Measurements from ENCODE around the gene TAS2R7.
"Not testable (repeated sequence)": the region's sequence is repeated elsewhere in the genome, so short reads cannot be mapped to it uniquely, and the experiment has no call there.

Gene TAS2R7, protein sequence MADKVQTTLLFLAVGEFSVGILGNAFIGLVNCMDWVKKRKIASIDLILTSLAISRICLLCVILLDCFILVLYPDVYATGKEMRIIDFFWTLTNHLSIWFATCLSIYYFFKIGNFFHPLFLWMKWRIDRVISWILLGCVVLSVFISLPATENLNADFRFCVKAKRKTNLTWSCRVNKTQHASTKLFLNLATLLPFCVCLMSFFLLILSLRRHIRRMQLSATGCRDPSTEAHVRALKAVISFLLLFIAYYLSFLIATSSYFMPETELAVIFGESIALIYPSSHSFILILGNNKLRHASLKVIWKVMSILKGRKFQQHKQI

DNA sequence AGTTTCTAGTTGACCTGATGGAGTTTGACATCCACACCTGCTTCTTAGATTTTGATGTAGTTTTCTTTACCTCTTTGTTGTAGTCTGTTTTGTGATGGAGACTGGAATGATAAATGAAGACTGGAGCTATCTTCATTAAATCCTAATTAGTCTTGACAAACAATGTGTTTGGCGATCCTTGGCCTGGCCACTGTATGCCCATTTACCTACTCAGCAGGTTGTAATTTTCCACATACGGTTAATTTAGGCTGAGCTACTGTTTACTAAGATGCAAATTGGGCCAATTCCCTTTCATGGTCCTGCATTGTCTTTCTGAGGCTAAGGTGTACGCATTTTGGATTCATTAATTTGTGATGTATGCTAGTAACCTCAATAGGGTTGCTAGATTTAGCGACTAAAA, at the start of gene TAS2R7:
TAS2R7 (minus strand) TSS at position 41 of the 400 bp plus-strand sequence. CDS start 57 bp downstream, outside the sequence.
- no peak for DNase-seq

DNA sequence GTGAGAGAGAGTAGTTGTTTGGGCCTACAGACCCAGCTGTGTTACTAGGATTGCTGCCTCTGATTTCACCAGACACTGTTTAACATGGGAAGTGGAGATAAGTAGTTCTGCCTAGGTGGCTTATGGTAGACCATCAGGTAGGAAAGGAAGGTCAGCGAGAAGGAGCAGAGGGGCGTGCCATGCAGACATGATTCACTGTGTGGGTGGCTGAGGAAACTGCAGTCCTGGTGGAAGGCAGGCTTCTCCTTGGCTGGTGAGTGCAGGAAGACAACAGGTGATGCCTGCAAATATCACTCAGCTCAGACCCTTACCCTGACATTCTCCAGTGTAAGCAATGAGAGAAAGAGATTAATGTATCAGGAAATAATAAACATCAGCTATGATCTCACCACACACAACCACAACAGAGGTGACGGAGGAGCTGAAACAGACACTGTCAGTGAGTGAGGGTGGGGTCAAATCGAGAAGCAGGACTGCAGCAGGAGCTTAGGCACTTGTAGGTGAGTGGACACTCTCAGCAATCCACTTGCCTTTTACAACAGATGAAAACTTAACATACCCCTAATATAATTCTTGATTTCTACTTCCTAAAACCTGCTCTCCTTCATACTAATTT, 48.9 kb upstream of the TAS2R7 start:
- DNase-seq = no peak

DNA sequence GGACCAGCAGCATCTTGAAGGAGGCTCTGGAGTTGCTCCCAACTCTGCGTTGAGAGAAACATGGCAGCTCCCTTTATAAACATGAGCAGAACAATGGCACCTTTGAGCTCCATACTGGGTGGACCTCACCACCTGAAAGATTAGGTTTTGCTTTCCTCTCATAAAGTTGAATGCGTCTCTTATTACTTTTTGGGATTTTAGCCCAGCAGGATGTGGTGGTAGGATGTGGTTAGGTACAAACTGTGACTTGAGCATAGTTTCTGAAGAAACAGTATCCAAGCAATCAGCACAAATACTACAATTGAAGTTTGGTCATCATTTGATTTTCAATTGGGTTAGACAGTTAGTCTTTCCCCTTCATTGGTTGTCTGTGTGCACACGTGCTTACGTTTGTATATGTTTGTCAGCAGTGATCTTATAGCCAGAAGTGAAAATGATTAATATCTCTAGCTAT, 47.0 kb upstream of the TAS2R7 start, which contains the start of gene PRR4:
PRR4 (minus strand) TSS at position 51 of the 454 bp plus-strand sequence; CDS start at position 13, 38 bp downstream.
- no peak for DNase-seq

DNA sequence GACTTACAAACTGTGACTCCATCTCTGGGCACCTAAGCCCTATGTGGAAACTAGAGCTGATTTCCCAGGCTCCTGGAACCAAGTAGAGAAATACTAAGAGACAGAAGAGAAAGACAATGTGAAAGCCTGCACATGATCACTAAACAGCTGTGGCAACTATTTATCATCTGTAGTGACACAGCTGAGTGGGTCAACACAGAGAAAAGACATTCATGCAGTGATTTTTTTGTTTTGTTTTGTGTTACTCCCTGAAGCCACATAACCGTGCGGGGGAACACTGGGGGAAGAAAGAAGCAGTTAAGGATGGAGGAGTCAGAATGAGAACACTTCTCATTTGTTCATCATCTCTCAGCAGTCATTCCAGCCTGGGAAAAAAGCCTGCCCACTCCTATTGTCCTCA, 45.3 kb upstream of the TAS2R7 start:
- DNase-seq = no peak

DNA sequence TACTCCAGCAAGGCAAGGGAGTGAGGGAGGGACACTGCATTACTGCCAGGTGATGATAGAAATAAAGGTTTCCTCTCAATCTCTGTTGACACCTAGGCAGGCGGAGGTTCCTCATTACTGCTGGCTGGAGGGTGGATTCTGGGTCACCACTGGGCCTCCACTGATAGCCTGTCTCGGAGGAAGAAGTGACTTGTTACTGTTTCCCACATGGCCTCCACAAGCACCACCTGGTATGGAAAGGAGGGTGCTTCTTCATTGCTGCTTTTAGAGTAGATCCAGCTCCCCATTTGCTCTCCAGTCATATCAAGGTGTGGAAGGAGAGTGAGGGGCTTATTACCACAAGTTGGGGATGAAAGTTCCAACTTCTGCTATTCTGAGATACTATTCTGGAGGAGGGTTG, 40.4 kb upstream of the TAS2R7 start:
- no peak for DNase-seq

DNA sequence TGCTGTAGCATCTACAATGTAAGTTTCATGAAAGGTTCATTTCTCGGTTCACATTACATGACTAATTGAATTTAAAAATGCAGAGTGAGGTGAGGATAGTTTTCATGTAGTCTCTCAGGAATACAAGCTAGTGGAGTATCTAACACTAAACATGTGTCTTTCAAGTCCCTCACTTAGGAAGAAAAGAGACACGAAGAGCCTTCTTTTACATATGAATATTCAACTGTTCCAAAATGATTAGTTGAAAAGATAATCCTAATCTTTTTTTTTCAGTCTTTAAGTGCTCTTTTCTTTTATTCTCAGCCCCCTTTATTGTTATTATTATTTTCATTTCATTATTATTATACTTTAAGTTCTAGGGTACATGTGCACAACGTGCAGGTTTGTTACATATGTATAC, 36.0 kb upstream of the TAS2R7 start:
- no peak for DNase-seq

DNA sequence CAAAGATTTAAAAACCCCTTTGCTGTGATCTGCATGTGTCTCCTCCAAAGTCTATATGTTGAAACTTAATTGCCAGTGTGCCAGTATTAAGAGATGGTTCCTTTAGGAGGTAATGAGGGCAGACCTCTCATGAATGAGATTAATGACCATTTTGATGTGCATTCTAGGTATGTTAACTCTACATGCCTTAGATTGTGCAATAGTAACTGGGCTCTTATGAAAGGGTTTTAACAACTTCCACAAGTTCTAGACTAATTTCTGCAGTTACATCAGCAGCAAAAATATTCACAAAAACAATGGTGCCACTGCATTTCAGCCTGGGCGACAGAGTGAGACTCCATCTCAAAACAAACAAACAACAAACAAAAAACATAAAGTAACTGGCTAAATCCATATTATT, 27.6 kb upstream of the TAS2R7 start:
- DNase-seq = no peak

DNA sequence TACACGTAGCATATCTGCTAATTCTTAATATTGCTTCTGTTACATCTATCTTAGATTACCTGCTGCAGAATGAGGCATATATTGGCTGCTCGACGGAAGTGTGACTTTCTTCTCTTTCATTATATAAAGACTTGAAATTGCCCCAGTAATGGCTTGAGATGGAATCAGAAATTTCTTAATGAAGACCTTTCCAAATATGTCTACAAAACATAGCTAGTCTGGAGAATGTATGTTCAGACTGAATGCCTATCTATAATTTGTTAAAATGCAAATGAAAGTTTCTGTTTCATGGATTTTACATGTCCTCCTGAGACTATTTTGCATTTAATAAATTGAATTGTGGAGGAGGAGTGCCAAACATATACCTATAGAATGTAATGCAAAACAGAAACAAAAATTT, 23.8 kb upstream of the TAS2R7 start, which contains the start of gene TAS2R10:
TAS2R10 (minus strand) TSS at position 101 of the 400 bp plus-strand sequence; CDS start at position 12, 89 bp downstream.
- DNase-seq = no peak

DNA sequence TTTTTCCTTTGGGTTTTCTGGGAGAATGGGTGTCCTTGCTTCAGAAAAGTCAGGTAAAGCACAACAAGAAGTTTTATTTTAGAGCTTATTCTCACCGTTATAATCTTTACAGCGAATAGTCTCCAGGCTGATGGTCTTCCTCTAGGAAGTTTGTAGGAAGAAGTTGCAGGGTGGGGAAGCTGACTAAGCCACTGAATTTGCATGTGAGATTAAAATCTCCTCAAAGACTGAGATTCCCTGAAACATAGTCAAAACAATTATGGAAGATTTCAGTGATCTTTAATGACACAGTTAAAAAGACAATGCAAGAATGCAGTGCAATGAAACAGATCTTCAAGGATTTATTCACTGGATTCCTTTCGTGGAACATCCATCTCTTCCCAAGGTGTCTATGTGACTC, 22.5 kb upstream of the TAS2R7 start:
- DNase-seq = no peak

DNA sequence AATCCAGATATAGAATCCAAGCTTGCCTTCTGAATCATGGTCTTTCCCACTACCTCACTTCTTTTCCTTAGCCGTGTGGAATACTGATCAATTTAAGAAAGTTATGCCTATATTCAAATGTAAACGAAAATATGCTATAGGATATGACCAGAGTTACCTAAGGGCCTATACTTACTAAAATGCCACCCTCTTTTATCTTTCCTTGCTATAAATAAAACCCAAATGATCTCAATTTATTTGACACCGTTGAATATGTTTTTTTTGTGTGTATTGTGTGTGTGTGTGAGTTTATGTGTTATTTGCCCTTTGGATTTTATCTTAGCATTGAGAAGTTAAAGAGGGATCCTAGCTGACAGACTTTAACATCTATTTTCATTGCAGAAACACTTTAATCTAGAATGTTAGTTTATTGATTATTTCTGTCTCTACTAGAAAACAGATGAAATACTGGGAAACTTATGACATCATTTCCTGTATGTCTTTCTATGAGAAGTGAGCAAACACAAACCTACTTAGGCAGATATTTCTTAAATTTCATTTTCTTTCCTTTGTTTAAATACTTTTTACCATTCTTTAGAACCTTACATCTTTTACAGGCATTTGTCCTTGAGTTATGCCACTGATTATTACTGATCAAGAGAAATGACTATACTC, 9.6 kb upstream of the TAS2R7 start:
- DNase-seq = no peak

DNA sequence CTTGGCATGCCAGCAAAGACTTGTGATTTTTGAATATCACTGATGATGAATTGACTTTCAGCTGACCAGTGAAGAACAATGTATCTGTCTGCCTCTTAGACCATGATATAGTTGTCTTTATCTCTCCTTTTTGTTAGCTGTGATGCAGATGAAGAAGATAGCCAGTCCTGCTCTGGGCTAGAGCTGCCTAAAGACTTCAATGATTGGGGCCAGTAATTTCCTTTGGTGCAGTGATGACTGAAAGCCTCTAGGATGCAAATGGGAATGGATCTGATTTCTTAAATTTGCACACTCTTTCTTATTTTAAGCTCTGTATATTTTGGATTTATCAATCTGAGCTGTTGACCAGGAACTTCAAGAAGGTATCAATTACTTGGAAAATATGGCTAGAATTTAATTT, 7.6 kb upstream of the TAS2R7 start, which contains the start of gene TAS2R9:
TAS2R9 (minus strand) TSS at position 101 of the 400 bp plus-strand sequence; CDS start at position 8, 93 bp downstream.
- DNase-seq = no peak

DNA sequence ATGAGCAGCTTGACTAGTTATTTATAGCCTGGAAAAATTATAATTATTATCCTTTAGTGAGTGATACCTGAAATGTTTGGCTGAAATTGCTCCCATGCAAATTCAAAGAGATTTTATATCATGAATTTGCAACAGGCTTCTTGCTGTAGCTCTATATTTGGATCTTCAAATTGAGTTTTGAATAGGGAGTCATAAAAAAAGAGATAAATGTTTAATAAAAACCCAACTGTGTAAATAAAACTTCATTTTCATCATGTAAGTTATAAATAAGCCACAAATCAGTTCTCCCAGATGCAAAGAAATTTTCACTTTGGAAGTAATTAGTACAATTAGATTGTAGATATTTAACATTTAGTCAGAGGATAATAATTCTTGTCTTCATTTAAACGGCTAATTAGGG, 4.8 kb upstream of the TAS2R7 start, which contains the start of gene TAS2R8:
TAS2R8 (minus strand) TSS at position 101 of the 400 bp plus-strand sequence. CDS start 306 bp downstream, outside the sequence.
- no peak for DNase-seq

DNA sequence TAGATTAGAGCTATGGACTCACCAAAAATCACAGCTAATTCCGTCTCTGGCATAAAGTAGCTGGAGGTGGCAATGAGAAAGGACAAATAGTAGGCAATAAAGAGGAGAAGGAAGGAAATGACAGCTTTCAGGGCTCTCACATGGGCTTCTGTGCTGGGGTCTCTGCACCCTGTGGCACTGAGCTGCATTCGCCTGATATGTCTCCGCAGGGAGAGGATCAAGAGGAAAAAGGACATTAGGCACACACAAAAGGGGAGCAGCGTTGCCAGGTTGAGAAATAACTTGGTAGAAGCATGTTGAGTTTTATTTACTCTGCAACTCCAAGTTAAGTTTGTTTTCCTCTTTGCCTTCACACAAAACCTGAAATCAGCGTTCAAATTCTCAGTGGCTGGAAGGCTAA, 686 bp downstream of the TAS2R7 start:
- DNase-seq = no peak

DNA sequence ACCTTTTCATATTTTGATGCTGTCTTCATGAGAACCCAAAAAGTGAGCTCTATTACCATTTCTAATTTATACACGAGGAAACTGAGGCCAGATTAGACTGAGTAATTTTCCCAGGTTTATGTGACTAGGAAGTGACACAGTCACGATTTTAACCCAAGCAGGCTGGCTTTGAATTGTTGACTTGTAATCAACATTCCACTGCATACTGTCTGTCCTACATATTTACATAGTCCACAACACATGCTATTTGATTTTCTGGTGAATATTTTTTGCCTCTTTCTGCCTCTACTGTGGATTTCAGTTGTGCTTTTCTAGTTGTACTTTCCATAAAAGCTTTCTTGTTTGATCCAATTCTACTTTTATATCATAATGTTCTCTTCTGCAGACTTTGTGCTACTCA, 8.2 kb downstream of the TAS2R7 start:
- DNase-seq = no peak

DNA sequence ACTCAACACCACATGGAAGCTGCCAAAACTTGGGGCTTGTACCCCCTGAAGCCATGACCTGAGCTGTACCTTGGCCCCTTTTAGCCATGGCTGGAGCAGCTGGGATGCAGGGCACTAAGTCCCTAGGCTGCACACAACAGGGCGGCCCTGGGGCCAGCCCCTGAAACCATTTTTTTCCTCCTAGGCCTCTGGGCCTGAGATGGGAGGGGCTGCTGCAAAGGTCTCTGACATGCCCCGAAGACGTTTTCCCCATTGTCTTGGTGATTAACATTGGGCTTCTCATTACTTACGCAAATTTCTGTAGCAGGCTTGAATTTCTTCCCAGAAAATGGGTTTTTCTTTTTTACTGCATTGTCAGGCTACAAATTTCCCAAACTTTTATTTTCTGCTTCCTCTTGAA, 10.7 kb downstream of the TAS2R7 start:
- DNase-seq = not testable (repeated sequence)

DNA sequence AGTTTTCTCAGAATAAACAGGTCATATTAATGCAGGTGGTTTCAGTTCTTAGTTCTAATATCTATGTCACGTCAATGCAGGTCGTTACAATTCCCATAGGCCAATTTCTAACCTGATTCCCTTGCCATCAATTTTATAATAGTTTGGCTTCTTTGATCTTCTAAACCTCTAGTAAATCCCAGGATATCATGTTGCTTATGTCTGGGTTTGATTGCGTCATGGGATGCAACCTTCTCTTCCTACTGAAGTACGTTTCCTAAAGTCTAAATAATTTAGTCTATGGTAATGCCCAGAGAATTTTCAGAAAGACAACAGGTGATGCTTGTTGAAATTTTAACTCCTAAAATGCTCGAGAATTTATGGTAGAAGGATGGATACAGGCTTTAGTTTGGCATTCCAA, 19.2 kb downstream of the TAS2R7 start:
- no peak for DNase-seq

DNA sequence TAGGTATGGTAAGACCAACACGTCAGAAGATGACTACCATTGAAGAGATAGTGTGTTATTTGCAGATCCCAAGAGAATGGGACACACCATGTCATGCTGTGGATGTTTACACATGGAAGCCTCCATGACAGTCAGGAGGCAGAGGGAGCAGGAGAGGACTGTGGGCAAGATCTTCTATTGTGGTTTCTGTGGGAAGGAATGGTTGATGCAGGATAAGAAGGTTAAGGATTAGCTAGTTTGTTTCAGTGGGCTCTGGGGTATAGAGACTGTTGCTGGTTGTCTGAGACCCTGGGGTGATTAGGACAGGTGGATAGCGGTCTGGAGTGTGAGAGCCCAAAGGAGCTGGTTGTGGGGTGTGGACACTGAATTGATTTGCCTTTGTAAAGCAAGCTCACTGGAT, 23.3 kb downstream of the TAS2R7 start:
- no peak for DNase-seq

DNA sequence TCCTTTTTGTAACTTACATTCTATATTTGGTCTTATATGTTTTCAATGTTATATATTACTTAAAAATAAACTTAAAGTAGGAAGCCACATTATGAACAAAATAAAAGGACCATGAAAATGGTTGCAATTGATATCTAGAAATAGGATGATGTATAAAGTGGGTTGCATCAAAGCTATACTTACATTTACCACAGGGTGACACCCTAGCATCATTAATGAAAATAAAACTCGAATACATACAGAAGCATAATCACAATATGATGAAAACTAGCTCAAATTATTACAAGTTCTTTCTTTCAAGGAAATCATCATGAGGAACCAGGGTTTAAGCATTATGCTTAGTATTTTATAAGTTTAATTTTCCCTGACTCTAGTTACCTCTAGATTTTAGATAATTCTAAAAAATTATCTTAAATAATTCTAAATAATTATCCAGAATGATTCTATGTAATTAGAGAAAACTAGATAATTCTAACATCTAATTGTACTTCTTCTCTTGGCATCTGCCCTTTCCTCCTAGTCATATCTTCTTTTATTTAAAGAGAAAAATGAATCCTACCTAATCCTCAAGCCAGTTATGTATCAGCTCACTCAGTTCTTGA, 31.2 kb downstream of the TAS2R7 start:
- DNase-seq = no peak

DNA sequence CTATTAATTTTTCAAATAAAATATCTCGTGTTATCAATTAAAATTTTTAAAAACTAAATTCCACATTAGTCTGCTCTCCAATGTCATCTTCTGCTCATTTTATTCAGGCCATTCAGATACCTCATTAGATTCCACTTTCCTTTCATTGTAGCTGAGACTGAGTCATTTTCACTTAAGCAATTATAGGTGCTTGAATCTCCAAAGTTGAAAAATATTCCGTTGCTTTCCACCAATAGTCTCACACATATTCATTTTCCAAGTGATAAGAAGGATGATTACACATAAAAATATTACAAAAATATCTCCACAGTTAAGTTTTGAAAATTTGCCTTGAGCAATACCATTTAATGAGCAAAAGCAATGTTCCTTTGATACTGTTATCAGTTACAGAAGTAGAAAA, 42.8 kb downstream of the TAS2R7 start:
- DNase-seq = no peak

DNA sequence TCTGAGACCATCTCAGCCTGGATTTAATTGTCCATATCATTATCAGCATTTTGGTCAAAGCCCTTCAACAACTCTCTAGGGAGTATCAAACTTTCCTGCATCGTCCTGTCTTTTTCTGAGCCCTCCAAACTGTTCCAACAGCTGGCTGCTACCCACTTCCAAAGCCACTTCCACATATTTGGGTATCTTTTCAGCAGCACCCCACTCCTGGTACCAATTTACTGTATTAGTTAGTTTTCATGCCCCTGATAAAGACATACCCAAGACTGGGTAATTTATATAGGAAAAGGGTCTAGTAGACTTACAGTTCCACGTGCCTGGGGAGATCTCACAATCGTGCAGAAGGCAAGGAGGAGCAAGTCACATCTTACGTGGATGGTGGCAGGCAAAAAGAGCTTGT, 46.2 kb downstream of the TAS2R7 start:
- no peak for DNase-seq

DNA sequence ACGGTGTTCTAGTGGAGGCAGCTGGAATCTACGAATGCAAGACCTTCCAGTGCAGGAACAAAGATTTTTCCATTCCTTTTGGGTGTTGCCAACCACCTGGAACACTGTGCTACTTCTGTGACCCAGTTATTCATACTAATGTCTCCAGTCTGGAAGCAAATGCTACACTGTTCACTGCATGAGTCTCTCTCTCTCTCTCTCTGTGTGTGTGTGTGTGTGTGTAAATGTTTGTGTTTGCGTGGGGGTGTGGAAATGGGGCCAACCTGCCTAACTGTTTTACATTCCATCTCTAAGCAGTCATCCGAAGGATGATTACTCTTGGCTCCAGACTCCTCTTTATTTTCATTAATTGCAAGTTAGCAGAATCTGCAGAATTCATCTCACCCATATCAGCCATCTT, 49.4 kb downstream of the TAS2R7 start:
- DNase-seq = no peak
